CD4-positive, alpha-beta T cell treated with Interferon alpha-2 for 1 hour (primary cell): ENCODE measurements around the gene TLCD4.
"Not testable (repeated sequence)": the region's sequence is repeated elsewhere in the genome, so short reads cannot be mapped to it uniquely, and the experiment has no call there.

Experiments used
- DNase-seq, 2 donors: peaks; one replicate each; pipeline ENCODE4 v3.0.0-alpha.2; 2020 to 2022

TLCD4 gene

DNA sequence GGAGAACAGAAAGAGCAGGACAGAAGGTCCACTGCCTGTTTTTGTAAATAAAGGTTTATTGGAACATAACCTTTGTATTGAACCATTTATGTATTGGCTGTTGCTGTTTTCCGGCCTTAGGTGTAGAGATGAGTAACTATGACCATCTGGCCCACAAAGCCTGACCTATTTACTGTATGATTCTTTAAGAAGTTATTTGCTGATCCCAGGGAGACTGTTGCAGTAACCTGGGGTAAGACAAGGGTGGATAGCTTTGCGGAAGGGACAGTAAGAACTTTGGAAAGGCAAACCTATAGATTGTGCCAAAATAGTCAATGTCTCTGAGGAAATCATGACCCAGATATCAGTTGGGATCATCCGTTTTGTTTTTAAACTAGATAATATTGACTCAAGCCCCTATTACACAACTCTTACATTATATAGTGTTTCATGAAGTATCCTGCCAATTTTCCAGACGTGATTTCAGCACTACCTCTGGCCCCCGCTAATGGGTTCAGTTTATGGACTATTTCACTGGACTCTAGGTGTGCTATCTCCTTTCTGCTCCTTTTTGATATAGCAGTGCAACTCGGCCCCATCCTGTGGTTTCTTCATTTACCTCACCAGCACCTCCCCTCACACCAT lies 20.8 kb upstream of the TLCD4 start:
- no peak for DNase-seq

DNA sequence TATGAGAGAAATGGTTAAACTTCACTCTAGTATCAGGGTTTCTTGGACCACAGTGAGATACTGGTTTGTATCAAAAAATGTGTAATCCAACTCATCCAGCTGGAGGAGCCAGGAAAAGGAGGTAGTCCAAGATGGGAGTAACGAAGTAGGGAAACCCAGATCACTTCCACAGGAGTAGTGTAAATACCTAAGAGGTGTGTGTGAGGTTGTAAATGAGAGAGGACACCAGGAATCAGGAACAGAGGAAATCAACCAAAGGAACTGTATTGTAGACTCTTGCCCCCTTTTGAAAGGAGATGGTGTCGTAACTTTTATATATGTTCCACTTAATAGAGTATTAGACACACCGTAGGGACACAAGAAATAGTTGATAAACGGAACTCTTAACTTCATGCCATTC lies 19.7 kb upstream of the TLCD4 start:
- DNase-seq = no peak

DNA sequence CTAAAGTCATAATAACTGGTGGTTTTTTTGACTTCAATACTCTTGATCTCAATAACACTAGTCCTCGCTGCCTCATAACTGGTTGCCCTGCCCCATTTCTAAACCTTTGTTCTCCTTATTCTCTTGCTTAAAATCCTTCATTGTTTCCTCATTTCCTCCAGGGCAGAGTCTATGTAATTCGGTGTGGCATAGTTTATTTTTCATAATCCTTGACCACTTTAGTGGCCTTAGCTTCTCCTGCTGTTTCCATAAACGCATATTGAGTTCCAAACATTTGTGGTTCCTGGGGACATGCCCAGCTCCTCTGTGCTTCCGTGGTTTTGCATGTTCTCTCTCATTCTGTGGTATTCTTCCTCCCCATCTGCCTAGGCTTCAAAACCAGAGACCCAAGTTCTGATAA lies 19.0 kb upstream of the TLCD4 start:
- no peak for DNase-seq

DNA sequence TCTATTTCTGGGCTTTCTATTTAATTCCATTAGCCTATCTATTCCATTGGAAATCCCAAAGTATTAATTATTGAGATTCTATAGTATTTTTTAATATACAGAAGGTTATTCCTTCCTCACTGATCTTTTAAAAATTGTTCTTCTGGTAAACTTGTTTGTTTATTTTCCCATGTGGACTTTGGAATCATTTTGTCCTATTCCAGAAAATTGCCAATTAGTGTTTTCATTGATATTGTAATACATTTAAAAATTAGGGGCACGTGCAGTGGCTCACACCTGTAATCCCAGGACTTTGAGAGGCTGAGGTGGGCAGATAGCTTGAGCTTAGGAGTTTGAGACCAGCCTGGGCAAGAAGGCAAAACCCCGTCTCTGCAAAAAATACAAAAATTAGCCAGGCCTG lies 8.4 kb upstream of the TLCD4 start:
- DNase-seq = no peak

DNA sequence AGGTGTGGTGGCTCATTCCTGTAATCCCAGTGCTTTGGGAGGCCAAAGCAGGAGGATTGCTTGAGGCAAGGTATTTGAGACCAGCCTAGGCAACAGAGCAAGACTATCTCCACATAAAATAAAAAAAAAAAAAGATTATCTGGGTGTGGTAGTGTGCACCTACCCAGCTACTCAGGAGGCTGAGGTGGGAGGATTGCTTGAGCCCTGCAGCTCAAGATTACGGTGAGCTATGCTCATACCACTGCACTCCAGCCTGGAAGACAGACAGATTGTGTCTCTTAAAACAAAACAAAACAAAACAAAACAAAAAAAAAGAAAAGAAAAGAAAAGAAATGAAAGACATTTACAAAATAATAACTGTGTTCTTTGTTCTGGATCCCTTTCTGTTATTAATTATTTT lies 6.1 kb upstream of the TLCD4 start:
- DNase-seq = no peak

DNA sequence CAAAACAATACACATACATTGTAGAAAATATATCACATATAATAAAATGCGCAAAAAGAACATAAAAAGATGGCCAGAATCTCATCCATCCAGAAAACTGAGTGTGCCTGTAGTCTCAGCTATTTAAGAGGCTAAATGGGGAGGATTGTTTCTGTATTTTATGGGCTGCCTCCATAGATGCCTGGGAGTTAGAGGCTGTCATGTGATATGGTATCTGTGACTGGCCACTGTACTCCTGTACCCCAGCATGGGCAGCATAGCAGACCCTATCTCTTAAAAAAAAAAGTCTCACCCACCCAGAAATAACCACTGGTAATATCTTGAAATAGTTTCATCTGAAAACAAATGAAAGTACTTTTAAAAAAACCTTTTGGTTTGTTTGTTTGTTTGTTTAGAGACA lies 3.5 kb upstream of the TLCD4 start:
- no peak for DNase-seq

DNA sequence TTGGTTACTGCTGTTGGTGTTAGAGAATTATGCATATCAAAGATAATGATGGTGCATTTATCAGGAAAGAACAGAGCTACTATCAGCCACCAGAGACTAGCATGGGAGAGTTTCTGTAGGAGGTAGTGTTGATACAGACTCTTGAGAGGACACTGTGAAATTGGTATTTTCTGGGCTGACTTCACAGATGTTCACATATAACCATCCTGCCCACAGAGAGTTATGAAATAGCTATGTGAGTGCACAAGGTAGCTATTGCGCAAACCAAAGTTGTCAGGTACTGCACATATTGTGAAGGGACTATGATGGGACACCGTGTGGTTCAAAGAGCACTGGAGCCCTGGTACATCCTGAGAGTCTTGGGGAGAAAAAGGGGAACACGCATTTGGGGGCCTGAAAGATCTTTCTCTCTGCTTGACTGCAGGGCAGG lies 1.4 kb upstream of the TLCD4 start:
- no peak for DNase-seq

DNA sequence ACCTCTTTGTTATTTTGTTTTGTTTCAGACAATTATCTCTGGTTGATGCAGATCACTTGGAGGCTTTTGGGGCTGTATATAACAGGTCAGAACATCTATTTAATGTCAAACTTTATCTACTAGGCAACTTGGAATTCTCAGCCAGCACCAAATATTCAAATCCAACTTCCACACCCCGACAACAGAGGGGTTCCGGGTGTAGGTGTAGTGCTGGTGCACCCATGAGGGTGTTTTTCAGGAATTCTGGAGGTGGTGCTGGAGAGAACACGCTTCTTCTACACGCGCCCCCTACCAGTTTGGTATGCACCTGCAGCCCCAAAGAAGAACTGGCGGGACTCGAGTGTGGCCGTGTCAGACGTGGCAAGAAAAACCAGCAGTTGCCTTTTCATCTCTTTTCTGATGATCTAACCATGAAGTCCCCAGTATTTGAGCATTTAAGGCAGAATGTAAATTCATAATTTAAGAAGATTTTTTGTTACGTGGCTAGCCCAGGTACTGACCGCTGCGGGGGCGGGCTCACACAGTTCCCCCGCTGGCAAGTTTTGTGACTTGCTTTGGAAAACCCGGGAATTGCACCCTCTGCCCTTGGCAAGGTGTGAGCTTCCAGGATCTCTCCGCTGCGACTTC lies 462 bp upstream of the TLCD4 start:
- peak; percentile 50 to 56 for DNase-seq

DNA sequence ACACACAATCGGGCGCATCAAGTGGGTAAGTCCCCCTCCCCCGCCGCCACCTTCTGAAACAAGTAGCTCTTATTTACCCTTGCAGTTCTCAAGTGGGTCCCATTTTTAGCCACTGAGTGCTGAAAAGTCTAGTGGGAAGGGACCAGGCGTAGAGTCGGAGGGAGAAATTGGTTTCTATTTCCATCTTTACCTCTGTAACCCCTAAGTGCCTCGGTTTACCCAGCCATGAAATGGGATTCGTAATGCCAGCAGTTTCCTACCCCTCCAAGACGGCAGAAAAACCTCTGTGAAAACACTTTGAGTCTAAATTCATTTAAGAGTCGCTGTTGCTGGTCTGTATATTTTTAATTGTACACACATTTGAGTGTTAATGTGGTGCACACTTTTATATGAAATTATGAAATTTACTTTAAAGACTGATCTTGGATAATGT lies 928 bp downstream of the TLCD4 start:
- DNase-seq = no peak

DNA sequence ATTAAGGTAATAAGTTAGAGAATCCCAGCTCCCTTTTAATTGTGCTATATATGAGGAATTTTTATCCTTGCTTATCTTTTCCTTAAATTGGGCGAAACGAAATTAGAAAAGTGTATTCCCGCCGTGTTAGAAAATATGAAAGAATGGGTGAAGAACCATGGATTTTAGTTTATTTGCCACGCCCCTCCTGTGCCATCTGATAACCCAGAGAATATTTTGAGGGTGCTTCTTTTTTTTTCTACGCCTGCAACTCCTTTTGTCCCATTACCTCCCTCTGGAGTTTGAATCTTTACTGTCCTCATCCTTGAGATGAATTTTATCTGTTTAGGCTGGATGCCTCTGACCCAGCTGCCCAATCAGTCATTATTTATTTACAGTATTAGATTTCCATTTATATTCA lies 1.6 kb downstream of the TLCD4 start:
- no peak for DNase-seq

DNA sequence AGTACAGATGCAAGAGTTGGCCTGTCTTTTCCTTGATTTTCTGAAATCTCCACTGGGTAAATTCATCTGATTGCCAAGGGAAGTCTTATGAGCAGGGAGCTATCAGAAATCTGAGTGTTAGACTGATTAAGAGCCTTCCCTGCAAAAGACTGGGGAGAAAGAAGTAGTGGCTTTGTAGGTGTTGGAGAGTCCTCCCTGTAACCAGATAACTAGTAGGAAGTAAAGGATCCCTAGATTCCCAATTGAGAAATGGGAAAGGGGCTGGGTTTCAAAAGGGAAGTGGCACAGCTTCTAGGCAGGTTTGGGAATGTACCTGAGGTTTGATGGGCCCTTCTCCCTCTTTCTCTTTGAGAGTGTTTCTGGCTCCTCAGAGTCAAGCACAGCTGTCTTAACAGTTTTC lies 2.1 kb downstream of the TLCD4 start:
- DNase-seq = no peak

DNA sequence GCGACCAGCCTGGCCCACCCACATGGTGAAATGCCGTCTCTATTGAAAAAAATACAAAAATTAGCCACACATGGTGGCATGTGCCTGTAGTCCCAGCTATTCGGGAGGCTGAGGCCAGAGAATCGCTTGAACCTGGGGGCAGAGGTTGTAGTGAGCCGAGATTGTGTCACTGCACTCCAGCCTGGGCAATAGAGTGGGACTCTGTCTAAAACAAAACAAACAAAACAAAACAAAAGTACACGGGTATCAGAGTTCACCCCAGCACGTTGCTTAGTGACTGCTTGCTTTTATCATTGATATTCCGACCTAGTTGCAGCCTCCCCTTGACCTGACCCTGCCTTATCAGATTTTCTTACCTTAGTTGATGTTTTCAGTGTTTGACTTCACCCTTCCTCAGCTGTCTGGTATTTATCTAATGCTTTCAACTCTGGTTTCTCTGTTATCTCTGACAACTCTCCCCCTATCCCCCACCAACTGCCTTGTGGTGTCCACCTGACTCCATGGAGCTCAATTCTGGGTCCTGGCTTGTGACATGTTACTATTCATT lies 5.1 kb downstream of the TLCD4 start:
- no peak for DNase-seq

DNA sequence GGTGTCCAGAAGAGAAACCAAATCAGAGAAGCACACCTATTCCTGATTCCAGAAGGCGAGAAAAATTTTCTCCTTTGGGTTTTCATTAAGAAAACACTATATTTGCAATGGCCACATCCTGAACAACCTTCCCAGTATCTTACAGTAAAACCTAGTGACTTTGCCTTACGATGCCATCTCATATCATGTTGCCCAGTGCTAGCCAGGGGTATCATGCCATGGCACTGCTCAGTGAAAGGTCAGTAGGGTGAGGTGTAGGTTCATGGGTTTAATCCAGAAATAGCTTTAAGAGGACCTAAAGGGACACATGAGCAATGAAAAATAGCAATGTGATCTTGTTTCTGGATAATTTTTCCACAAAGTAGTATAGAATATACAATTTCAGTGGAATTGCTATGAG lies 7.2 kb downstream of the TLCD4 start:
- no peak for DNase-seq

DNA sequence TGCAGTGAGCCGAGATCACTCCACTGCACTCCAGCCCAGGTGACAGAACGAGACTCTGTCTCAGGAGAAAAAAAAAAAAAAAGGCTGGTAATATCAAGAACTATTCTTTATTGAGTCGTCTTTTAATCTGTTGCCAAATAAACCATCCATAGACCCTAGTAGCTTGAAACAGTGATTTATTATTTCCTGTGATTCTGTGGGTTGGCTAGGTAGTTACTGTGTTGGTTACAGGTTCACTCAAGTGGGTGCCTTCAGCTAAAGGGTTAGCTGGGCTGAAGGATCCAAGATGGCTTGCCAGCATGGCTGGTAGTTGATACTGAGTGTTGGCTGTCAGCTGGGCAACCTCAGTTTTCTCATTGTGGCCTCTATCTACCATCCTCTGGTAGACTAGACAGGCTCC lies 9.2 kb downstream of the TLCD4 start:
- no peak for DNase-seq

DNA sequence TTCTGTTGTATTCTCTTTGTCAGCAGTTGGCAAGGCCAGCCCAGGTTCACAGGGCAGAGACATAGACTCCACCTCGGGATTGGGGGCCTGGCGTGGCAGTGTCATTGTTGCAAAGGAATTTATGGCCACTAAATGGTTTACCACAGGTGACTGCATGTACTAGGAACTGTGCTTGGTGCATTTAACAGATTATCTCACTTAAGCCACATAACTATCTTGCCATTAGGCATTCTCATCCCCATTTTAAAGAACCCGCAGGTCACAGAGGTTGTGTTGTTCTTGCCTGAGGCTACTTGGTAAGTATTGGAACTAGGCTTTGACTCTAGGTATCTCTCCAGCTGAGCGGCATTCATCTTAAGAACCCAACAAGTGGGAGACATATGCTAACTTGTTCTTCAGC lies 9.7 kb downstream of the TLCD4 start:
- no peak for DNase-seq

DNA sequence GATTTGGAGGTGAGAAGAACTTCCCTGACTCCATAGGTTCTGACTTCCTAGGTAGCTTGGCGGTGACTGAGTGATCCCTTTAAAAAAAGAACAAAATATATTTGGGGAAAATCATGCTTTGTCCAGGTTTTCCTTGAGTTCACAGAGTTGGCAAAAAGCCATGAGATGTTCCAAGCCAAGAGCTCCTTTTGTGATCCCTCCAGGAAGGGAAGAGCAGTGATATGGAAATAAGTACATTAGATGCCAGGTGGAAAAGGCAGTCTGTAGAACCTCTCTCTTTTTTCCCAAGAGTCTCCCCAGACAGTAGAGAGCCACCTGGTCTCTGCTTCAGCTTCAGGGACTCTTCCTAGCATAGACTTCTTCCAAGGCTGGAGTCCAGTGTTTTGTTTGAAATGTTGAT lies 10.2 kb downstream of the TLCD4 start:
- DNase-seq = no peak

DNA sequence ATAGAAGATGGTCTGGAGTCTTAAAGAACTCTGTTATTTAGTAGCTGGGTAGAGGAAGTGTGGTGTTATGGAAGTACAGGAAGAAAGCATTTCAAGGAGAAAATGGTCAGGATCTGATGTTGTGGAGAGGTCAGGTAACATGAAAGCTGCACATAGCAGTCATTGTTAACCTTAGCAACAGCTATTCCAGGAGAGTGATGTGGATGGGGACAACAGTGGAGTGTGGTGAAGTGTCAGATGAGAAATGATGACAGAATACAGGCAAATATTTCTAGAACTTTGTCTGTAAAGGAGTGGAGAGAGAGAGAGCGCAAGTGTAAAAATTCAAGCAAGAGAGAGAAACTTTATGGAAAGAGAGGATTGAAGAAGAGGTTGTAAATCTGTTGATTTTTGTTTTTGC lies 15.6 kb downstream of the TLCD4 start:
- no peak for DNase-seq

DNA sequence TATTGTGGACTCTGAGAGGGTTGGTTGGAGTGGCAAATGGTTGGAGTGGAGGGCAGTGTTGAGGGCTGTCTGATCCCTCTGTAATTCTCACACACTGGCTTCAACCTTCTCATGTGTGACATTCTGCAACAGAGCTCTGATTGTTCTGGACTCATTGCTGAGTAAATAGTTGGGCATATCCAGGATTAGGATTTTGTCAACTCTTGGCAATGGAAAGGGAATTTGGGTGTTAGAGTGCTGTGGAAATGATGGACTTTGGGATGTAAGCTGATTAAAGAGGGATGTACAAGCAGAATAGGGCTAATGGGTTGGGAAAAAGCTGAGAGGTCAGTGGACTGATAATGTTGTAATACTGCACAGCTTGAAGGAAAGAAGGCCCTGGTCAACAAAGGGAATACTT lies 16.5 kb downstream of the TLCD4 start:
- DNase-seq = no peak

DNA sequence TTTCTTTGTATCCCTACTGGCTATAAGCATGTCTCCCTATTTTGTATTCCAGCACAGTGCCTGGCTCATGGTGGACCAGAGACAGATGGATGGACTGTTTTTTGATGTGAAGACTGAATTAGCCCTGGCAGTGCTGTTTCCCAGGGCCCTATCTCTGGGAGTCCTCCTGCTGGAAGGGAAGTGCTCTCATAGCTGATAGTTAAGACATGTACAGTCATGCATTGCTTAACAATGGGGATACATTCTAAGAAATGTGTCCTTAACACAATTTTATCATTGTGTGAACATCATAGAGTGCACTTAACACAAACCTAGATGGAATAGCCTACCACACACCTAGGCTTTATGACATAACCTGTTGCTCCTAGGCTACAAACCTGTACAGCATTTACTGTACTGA lies 21.1 kb downstream of the TLCD4 start:
- DNase-seq = no peak

DNA sequence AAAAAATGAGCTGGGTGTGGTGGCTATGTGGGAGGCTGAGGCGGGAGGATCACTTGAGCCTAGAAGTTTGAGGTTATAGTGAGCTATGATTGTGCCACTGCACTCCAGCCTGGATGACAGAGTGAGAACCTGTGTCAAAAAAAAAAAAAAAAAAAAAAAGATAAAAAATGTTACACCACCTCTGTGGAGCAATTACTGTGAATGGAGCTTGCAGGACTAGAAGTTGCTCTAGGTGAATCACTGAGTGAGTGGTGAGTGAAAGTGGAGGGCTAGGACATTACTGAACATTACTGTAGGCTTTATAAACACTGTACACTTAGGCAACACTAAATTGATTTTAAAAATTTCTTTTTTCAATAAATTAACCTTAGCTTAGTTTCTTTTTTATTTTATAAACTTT lies 21.9 kb downstream of the TLCD4 start:
- DNase-seq = no peak

DNA sequence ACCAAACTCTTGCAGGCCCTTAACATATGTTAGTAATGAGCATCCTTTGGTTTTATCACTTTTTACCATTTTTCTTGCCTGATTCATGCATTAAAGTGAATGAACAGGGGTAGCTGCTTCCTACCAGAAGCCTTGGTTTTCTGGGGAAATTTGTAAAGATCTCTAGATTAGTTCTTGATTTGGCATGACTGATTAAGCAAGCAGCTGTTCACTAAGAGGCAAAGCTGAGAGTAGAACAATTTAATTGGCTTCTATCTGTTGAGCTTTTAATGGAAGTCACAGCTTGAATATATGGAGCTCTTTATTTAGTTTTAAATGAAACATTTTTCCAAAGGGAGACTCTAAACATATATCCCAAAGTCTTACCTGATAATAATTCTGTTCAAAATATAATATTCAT lies 23.6 kb downstream of the TLCD4 start:
- no peak for DNase-seq

DNA sequence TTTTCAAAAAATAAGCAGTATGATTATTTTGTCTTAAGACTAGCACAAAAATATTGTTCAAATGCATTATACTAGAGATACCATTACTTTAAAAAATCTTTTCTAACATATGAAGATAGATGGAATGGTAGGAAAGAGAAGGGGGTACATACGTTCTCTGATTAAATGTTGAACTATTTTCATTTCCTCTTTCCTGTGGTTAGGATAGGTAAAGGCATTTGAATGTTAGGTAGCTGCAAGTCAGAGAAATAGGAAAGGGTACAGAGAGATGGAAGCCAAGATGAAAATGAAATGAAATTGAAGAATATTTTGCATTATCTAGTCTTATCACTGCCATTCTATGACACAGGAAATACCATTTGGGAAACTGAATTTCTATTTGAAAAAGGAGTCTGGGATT lies 28.3 kb downstream of the TLCD4 start:
- no peak for DNase-seq

DNA sequence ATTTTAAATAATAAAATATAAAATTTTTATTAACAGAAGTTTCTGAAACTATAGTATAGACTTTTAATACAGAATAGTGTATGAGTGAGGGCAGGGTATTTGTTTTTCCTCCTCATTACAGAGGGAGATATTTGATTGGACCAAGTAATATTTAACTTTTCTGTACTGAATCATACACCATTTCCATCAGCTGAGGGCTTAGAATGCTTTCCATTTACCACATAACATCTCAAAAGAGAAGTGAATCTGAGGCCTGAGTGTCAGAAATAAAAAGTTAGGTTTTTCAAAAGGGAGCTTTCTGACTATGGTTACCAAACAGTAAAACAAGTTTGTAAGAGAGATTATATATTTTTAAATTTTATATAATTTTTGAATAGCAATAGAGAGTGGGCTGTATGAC lies 29.5 kb downstream of the TLCD4 start:
- DNase-seq = no peak

DNA sequence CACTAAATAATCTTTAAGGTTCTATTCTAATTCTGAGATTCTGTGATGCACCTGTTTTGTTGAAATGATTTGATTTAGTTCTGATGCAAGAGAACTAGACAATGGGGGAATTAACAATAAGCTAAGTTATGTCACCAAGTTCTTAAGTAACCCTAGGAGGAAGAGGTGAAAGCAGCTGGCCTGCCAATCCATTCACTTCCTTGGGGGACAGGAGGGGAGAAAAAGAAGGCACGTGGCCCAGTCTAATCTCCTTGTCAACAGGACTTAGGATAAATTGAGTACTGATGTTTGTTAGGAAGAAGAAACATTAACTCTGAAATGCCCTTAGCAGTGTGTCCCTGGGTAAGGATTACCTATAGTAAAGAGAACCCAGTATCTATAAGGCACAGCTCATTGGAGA lies 36.9 kb downstream of the TLCD4 start:
- no peak for DNase-seq

DNA sequence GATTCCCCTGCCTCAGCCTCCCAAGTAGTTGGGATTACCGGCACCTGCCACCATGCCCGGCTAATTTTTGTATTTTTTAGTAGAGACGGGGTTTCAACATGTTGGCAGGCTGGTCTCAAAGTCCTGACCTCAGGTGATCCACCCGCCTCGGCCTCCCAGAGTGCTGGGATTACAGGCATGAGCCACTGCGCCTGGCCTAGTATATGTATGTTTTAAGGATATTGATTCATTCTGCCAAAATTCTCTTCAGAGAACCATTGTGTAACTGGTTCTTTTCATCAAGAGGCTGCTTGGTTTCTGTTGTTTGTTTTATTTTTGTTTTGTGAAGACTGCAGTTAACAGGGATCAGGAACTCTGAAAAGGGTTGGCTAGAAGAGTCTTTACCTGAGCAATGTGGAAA lies 48.4 kb downstream of the TLCD4 start:
- DNase-seq = not testable (repeated sequence)
